ENCODE data around the gene TBX19.

The TBX19 gene

GRCh38 chr1:168285971-168286927, 5.6 kb downstream of the TBX19 start:
- H3F3A ChIP-seq (ENCODE audit: control insufficient read depth, insufficient read depth) = no peaks in the 10 kb centered on the region
- H3K4me3 ChIP-seq (ENCODE audit: low read length) = no peak overlapping the region
- H4K20me1 ChIP-seq (ENCODE audit: control insufficient read depth, insufficient read depth, low read depth, low read length) = no peaks in the 10 kb centered on the region; the same call in 1 of the 2 replicates
- peaks cover 2% of the 10 kb centered on the region; the same call in 1 of the 2 replicates for H3K4me1 ChIP-seq (ENCODE audit: control insufficient read depth, low read length)
- no peak overlapping the region for H3K4me2 ChIP-seq (ENCODE audit: low read length)
- H3K79me2 ChIP-seq (ENCODE audit: control insufficient read depth, low read length) = no peaks in the 10 kb centered on the region
- no peaks in the 10 kb centered on the region for H3K9me3 ChIP-seq (ENCODE audit: control insufficient read depth, insufficient read depth, low read length)
- no peak for TF ChIP-seq CTCF (IDR thresholded peaks at IDR 0.05; ENCODE audit: low read depth, low read length, poor library complexity, severe bottlenecking)
- no peak for TF ChIP-seq EZH2phosphoT487 (IDR thresholded peaks at IDR 0.05; ENCODE audit: borderline replicate concordance, low read length)
- no peaks in the 10 kb centered on the region for H3K36me3 ChIP-seq (ENCODE audit: control insufficient read depth, low read length)
- H3K27me3 ChIP-seq (ENCODE audit: control insufficient read depth, low read length) = no peaks in the 10 kb centered on the region
- no peak overlapping the region for H3K27ac ChIP-seq (ENCODE audit: low read depth, low read length)
- no peaks in the 10 kb centered on the region for H3K9me2 ChIP-seq (replicated peaks; ENCODE audit: control insufficient read depth, low read length)

GRCh38 chr1:168287237-168287664, 6.6 kb downstream of the TBX19 start:
- Histone ChIP-seq H3K9me3 (ENCODE audit: control insufficient read depth, insufficient read depth, low read length) (no peaks in the 10 kb centered on the region), H4K20me1 (ENCODE audit: control insufficient read depth, insufficient read depth, low read depth, low read length) (no peaks in the 10 kb centered on the region; the same call in 1 of the 2 replicates), H3K4me1 (ENCODE audit: control insufficient read depth, low read length) (peaks cover 2% of the 10 kb centered on the region; the same call in 1 of the 2 replicates), H3K4me3 (ENCODE audit: low read length) (no peak overlapping the region), H3K9me2 (replicated peaks; ENCODE audit: control insufficient read depth, low read length) (no peaks in the 10 kb centered on the region), H3K27me3 (ENCODE audit: control insufficient read depth, low read length) (no peaks in the 10 kb centered on the region), H3F3A (ENCODE audit: control insufficient read depth, insufficient read depth) (no peaks in the 10 kb centered on the region), H3K4me2 (ENCODE audit: low read length) (no peak overlapping the region), H3K79me2 (ENCODE audit: control insufficient read depth, low read length) (no peaks in the 10 kb centered on the region), H3K36me3 (ENCODE audit: control insufficient read depth, low read length) (no peaks in the 10 kb centered on the region), H3K27ac (ENCODE audit: low read depth, low read length) (no peak overlapping the region)
- TF ChIP-seq CTCF (IDR thresholded peaks at IDR 0.05; ENCODE audit: low read depth, low read length, poor library complexity, severe bottlenecking) (no peak), EZH2phosphoT487 (IDR thresholded peaks at IDR 0.05; ENCODE audit: borderline replicate concordance, low read length) (no peak)

- Histone ChIP-seq H3K27me3 (ENCODE audit: control insufficient read depth, low read length) (no peaks in the 10 kb centered on the region), H3K4me1 (ENCODE audit: control insufficient read depth, low read length) (peaks cover 2% of the 10 kb centered on the region; the same call in 1 of the 2 replicates), H3K4me2 (ENCODE audit: low read length) (no peak overlapping the region)
These were observed 7.8 kb downstream of the TBX19 start for GRCh38 chr1:168288311-168289052.

More at GRCh38 chr1:168288311-168289052, 7.8 kb downstream of the TBX19 start:
- no peak overlapping the region for H3K27ac ChIP-seq (ENCODE audit: low read depth, low read length)
- H4K20me1 ChIP-seq (ENCODE audit: control insufficient read depth, insufficient read depth, low read depth, low read length) = no peaks in the 10 kb centered on the region; the same call in 1 of the 2 replicates
- no peaks in the 10 kb centered on the region for H3K9me3 ChIP-seq (ENCODE audit: control insufficient read depth, insufficient read depth, low read length)
- no peaks in the 10 kb centered on the region for H3K36me3 ChIP-seq (ENCODE audit: control insufficient read depth, low read length)
- H3K79me2 ChIP-seq (ENCODE audit: control insufficient read depth, low read length) = no peaks in the 10 kb centered on the region
- H3F3A ChIP-seq (ENCODE audit: control insufficient read depth, insufficient read depth) = no peaks in the 10 kb centered on the region
- no peak for TF ChIP-seq EZH2phosphoT487 (IDR thresholded peaks at IDR 0.05; ENCODE audit: borderline replicate concordance, low read length)
- no peak for TF ChIP-seq CTCF (IDR thresholded peaks at IDR 0.05; ENCODE audit: low read depth, low read length, poor library complexity, severe bottlenecking)
- H3K9me2 ChIP-seq (replicated peaks; ENCODE audit: control insufficient read depth, low read length) = no peaks in the 10 kb centered on the region
- no peak overlapping the region for H3K4me3 ChIP-seq (ENCODE audit: low read length)

All from DOHH2 (cell line).